Peyer's patch (tissue), 4 donors: ENCODE results near the gene VEGFA. TPM values are rescaled to one million over a fixed set of nuclear protein-coding genes. Genes with fewer than 3 reads are reported as not detected.
A peak's percentile ranks its signal among the peaks of the same experiment; 100 is the strongest.

Source experiments
- DNase-seq, 3 donors: peaks; one replicate each; pipeline ENCODE4 v3.0.0-alpha.2; 2017 to 2019
- H3K27ac ChIP-seq, 4 donors: fragments of 200-600 bp; sonication (generic); one replicate each; pipeline ENCODE4 v1.5.1; 2016 to 2019
- H3K27me3 ChIP-seq, 2 donors: fragments of 200-600 bp; sonication (generic); one replicate each; pipeline ENCODE4 v1.5.1; 2019
- H3K36me3 ChIP-seq, 3 donors: fragments of 200-600 bp; sonication (generic); one replicate each; pipeline ENCODE4 v1.5.1; 2016 to 2019
- H3K4me1 ChIP-seq, 4 donors: fragments of 200-600 bp; sonication (generic); one replicate each; pipeline ENCODE4 v1.5.1; 2016 to 2019
- H3K4me3 ChIP-seq, 4 donors: fragments of 200-600 bp; sonication (generic); 1 replicate in 3 of 4; 2 replicates in 1 of 4; pipeline ENCODE4 v1.5.1; 2016 to 2019; ENCODE audit warnings: mild to moderate bottlenecking in 1 of 4
- H3K9me3 ChIP-seq, 4 donors: fragments of 200-600 bp; sonication (generic); one replicate each; pipeline ENCODE4 v1.5.1; 2016 to 2019; ENCODE audit warnings: mild to moderate bottlenecking in 1 of 4
- CTCF ChIP-seq, 6 experiments: fragments of 450-650 bp in 4 of 6; fragments of 200-600 bp in 2 of 6; sonication (generic) in 1 of 6; IDR thresholded peaks; one replicate each; pipeline ENCODE4 v1.5.1; 2017 to 2019; ENCODE audit warnings: antibody characterized with exemption in 6 of 6, mild to moderate bottlenecking in 3 of 6, moderate library complexity in 1 of 6
- POLR2A ChIP-seq, 2 donors: fragments of 450-650 bp; IDR thresholded peaks; one replicate each; pipeline ENCODE4 v1.5.1; 2017; ENCODE audit warnings: antibody characterized with exemption in 2 of 2, mild to moderate bottlenecking in 2 of 2, moderate library complexity in 2 of 2
- total RNA-seq, 4 donors: library from RNA; depleted of rRNA; stranded (reverse); fragments of >200 nt; gene quantifications; one replicate each; pipeline ENCODE4 v1.1.0, GENCODE V29; 2016

Gene VEGFA
- total RNA-seq, 4 donors from 2014 or later: 202 to 663 (median 418) TPM

- Histone ChIP-seq H3K9me3 (no peaks in the 10 kb centered on the region), H3K4me3 (no peak overlapping the region), H3K27me3 (no peaks in the 10 kb centered on the region), H3K4me1 (peaks cover 0 to 9% (median 0%) of the 10 kb centered on the region in 4 donors), H3K36me3 (no peaks in the 10 kb centered on the region), H3K27ac (no peak overlapping the region)
- TF ChIP-seq POLR2A (IDR thresholded peaks at IDR 0.05) (no peak), CTCF (IDR thresholded peaks at IDR 0.05) (no peak)
- DNase-seq: no peak
These were observed 39.4 kb upstream of the VEGFA start for GRCh38 chr6:43730634-43731033.

GRCh38 chr6:43733471-43734293 lies 36.3 kb upstream of the VEGFA start:
- Histone ChIP-seq H3K27me3 (no peaks in the 10 kb centered on the region), H3K9me3 (no peaks in the 10 kb centered on the region), H3K36me3 (no peaks in the 10 kb centered on the region), H3K4me3 (no peak overlapping the region), H3K27ac (peak overlapping the region in 1 of 4 donors; percentile 22), H3K4me1 (peaks cover 0 to 5% (median 0%) of the 10 kb centered on the region in 4 donors)
- peak in 2 of 3 donors; percentile 28 to 45 for DNase-seq
- TF ChIP-seq CTCF (IDR thresholded peaks at IDR 0.05) (no peak), POLR2A (IDR thresholded peaks at IDR 0.05) (no peak)

GRCh38 chr6:43734294-43734665 lies 35.7 kb upstream of the VEGFA start:
- Histone ChIP-seq H3K27me3 (no peaks in the 10 kb centered on the region), H3K4me1 (peaks cover 0 to under 1% (median 0%) of the 10 kb centered on the region in 4 donors), H3K27ac (no peak overlapping the region), H3K36me3 (no peaks in the 10 kb centered on the region), H3K4me3 (no peak overlapping the region), H3K9me3 (no peaks in the 10 kb centered on the region)
- DNase-seq: no peak
- TF ChIP-seq CTCF (IDR thresholded peaks at IDR 0.05) (no peak), POLR2A (IDR thresholded peaks at IDR 0.05) (no peak)

- H3K4me3 ChIP-seq: no peak overlapping the region
- peak in 1 of 3 donors; percentile 7 for DNase-seq
- H3K9me3 ChIP-seq: no peaks in the 10 kb centered on the region
- H3K36me3 ChIP-seq: no peaks in the 10 kb centered on the region
- TF ChIP-seq CTCF (IDR thresholded peaks at IDR 0.05) (no peak), POLR2A (IDR thresholded peaks at IDR 0.05) (no peak)
- H3K27ac ChIP-seq: no peak overlapping the region
- H3K27me3 ChIP-seq: no peaks in the 10 kb centered on the region
- peaks cover 0 to 2% (median 0%) of the 10 kb centered on the region in 4 donors for H3K4me1 ChIP-seq
These were observed 34.3 kb upstream of the VEGFA start for GRCh38 chr6:43735642-43736199.

- no peak overlapping the region for H3K4me3 ChIP-seq
- no peaks in the 10 kb centered on the region for H3K27me3 ChIP-seq
- peak in 1 of 3 donors; percentile 34 for DNase-seq
- H3K9me3 ChIP-seq: no peaks in the 10 kb centered on the region
- peaks cover 0 to 7% (median 0%) of the 10 kb centered on the region in 4 donors for H3K4me1 ChIP-seq
- H3K36me3 ChIP-seq: no peaks in the 10 kb centered on the region
- no peak overlapping the region for H3K27ac ChIP-seq
- TF ChIP-seq POLR2A (IDR thresholded peaks at IDR 0.05): no peak
- no peak for TF ChIP-seq CTCF (IDR thresholded peaks at IDR 0.05)
These were observed 33.7 kb upstream of the VEGFA start for GRCh38 chr6:43736211-43736786.
